Astrocyte (in vitro differentiated cells and primary cell): Measurements from ENCODE around the gene AKR1C4. TPM values are rescaled to one million over a fixed set of nuclear protein-coding genes. Genes with fewer than 3 reads are reported as not detected.

Source experiments
- DNase-seq: peaks from one replicate; pipeline ENCODE4 v3.0.0-alpha.2; 2010; ENCODE audit warnings: low read depth
- FAIRE-seq: peaks from 2 replicates; lab custom pipeline; 2011; peaks lifted over from hg19 to GRCh38; lab: Jason Lieb, UNC
- H2AFZ ChIP-seq: 2 replicates; pipeline ENCODE4 v1.6.0; 2012; ENCODE audit warnings: low read depth, low read length, inconsistent platforms
- H3K27ac ChIP-seq: 2 replicates; pipeline ENCODE4 v1.5.1; 2011; ENCODE audit warnings: low read depth, low read length, inconsistent platforms
- H3K27me3 ChIP-seq: 2 replicates; pipeline ENCODE4 v1.6.0; 2011; ENCODE audit warnings: low read length, inconsistent platforms; ENCODE audit not compliant: insufficient read depth
- H3K36me3 ChIP-seq: 2 replicates; pipeline ENCODE4 v1.5.1; 2011; ENCODE audit warnings: low read length, inconsistent platforms; ENCODE audit not compliant: insufficient read depth
- H3K4me1 ChIP-seq: 2 replicates; pipeline ENCODE4 v1.5.1; 2011; ENCODE audit warnings: low read length, inconsistent platforms; ENCODE audit not compliant: insufficient read depth
- H3K4me2 ChIP-seq: 2 replicates; pipeline ENCODE4 v1.6.0; 2012; ENCODE audit warnings: low read length, inconsistent platforms
- H3K4me3 ChIP-seq: 2 replicates; pipeline ENCODE4 v1.5.1; 2011; ENCODE audit warnings: low read depth, mild to moderate bottlenecking, low read length, inconsistent platforms; ENCODE audit not compliant: insufficient read depth
- H3K79me2 ChIP-seq: 2 replicates; pipeline ENCODE4 v1.6.0; 2012; ENCODE audit warnings: mild to moderate bottlenecking, low read length, inconsistent platforms; ENCODE audit not compliant: insufficient read depth
- H3K9ac ChIP-seq: 2 replicates; pipeline ENCODE4 v1.6.0; 2012; ENCODE audit warnings: mild to moderate bottlenecking, low read length, inconsistent platforms
- H3K9me3 ChIP-seq: 2 replicates; pipeline ENCODE4 v1.5.1; 2012; ENCODE audit warnings: low read depth, mild to moderate bottlenecking, low read length, inconsistent platforms; ENCODE audit not compliant: insufficient read depth
- H4K20me1 ChIP-seq: 2 replicates; pipeline ENCODE4 v1.6.0; 2012; ENCODE audit warnings: low read length, inconsistent platforms; ENCODE audit not compliant: insufficient read depth
- H3K27ac Mint-ChIP-seq: one replicate; pipeline ENCODE4 v1.8.0; 2021; ENCODE audit warnings: mild to moderate bottlenecking, mixed read lengths; ENCODE audit not compliant: unreplicated experiment
- H3K27me3 Mint-ChIP-seq: one replicate; pipeline ENCODE4 v1.8.0; 2021; ENCODE audit warnings: low read depth, mixed read lengths; ENCODE audit not compliant: unreplicated experiment
- H3K36me3 Mint-ChIP-seq: one replicate; pipeline ENCODE4 v1.8.0; 2021; ENCODE audit warnings: low read depth, mixed read lengths; ENCODE audit not compliant: unreplicated experiment
- H3K4me1 Mint-ChIP-seq: one replicate; pipeline ENCODE4 v1.8.0; 2021; ENCODE audit warnings: low read depth, mixed read lengths; ENCODE audit not compliant: unreplicated experiment
- H3K4me3 Mint-ChIP-seq: one replicate; pipeline ENCODE4 v1.8.0; 2021; ENCODE audit warnings: mild to moderate bottlenecking, moderate library complexity, mixed read lengths; ENCODE audit not compliant: unreplicated experiment
- H3K9me3 Mint-ChIP-seq: one replicate; pipeline ENCODE4 v1.8.0; 2021; ENCODE audit warnings: mild to moderate bottlenecking, mixed read lengths; ENCODE audit not compliant: unreplicated experiment
- CTCF ChIP-seq: IDR thresholded peaks from 2 replicates; pipeline ENCODE4 v1.5.1; 2011; ENCODE audit warnings: low read depth, mild to moderate bottlenecking, inconsistent platforms, low read length, moderate library complexity; ENCODE audit not compliant: insufficient read depth
- EZH2 ChIP-seq: IDR thresholded peaks from 2 replicates; pipeline ENCODE4 v1.6.1; 2012; ENCODE audit warnings: mild to moderate bottlenecking, low read length, inconsistent platforms; ENCODE audit not compliant: insufficient read depth
- total RNA-seq: library from RNA; stranded (reverse); gene quantifications from 2 replicates; pipeline ENCODE4 v1.2.1, GENCODE V29; 2021

AKR1C4 gene
- total RNA-seq, 1 donor from 2014 or later: not detected

GRCh38 chr10:5259952-5260578, 63.4 kb downstream of the AKR1C4 start:
- no peak overlapping the region for H3K27ac ChIP-seq
- H3K9ac ChIP-seq: no peak overlapping the region
- no peak overlapping the region for H3K4me2 ChIP-seq
- no peaks in the 10 kb centered on the region for H3K36me3 Mint-ChIP-seq
- no peaks in the 10 kb centered on the region for H3K4me1 Mint-ChIP-seq
- H3K9me3 ChIP-seq: no peaks in the 10 kb centered on the region
- H3K27me3 Mint-ChIP-seq: peaks cover 5% of the 10 kb centered on the region
- no peaks in the 10 kb centered on the region for H3K36me3 ChIP-seq
- no peak overlapping the region for H2AFZ ChIP-seq
- H3K79me2 ChIP-seq: no peaks in the 10 kb centered on the region
- H3K4me3 ChIP-seq: no peak overlapping the region
- DNase-seq: no peak
- H3K4me1 ChIP-seq: no peaks in the 10 kb centered on the region
- H4K20me1 ChIP-seq: no peaks in the 10 kb centered on the region
- no peak overlapping the region for H3K27ac Mint-ChIP-seq
- no peak overlapping the region for H3K4me3 Mint-ChIP-seq
- H3K27me3 ChIP-seq: no peaks in the 10 kb centered on the region
- no peak for FAIRE-seq
- TF ChIP-seq EZH2 (no peak), CTCF (no peak)
- H3K9me3 Mint-ChIP-seq: peaks cover 12% of the 10 kb centered on the region

- Histone ChIP-seq H3K4me3 (no peak overlapping the region), H3K9me3 (no peaks in the 10 kb centered on the region), H3K4me1 (no peaks in the 10 kb centered on the region), H3K36me3 (no peaks in the 10 kb centered on the region), H3K9ac (no peak overlapping the region), H3K4me2 (no peak overlapping the region), H3K79me2 (no peaks in the 10 kb centered on the region), H4K20me1 (no peaks in the 10 kb centered on the region), H2AFZ (no peak overlapping the region), H3K27ac (no peak overlapping the region), H3K27me3 (no peaks in the 10 kb centered on the region)
- Mint-ChIP-seq H3K27ac (no peak overlapping the region), H3K4me3 (no peak overlapping the region), H3K4me1 (no peaks in the 10 kb centered on the region), H3K27me3 (peaks cover 3% of the 10 kb centered on the region), H3K9me3 (peaks cover 12% of the 10 kb centered on the region), H3K36me3 (no peaks in the 10 kb centered on the region)
- TF ChIP-seq EZH2 (no peak), CTCF (no peak)
- no peak for DNase-seq
- no peak for FAIRE-seq
Observed at GRCh38 chr10:5260828-5261227, 64.2 kb downstream of the AKR1C4 start.

GRCh38 chr10:5265139-5265538, 68.5 kb downstream of the AKR1C4 start:
- Mint-ChIP-seq H3K27me3 (no peaks in the 10 kb centered on the region), H3K9me3 (peaks cover 10% of the 10 kb centered on the region), H3K27ac (no peak overlapping the region), H3K36me3 (no peaks in the 10 kb centered on the region), H3K4me3 (no peak overlapping the region), H3K4me1 (no peaks in the 10 kb centered on the region)
- no peak overlapping the region for H3K9ac ChIP-seq
- H3K4me1 ChIP-seq: no peaks in the 10 kb centered on the region
- FAIRE-seq: no peak
- H3K9me3 ChIP-seq: no peaks in the 10 kb centered on the region
- no peak overlapping the region for H3K4me3 ChIP-seq
- no peak overlapping the region for H2AFZ ChIP-seq
- TF ChIP-seq EZH2 (no peak), CTCF (no peak)
- H3K79me2 ChIP-seq: no peaks in the 10 kb centered on the region
- no peak overlapping the region for H3K27ac ChIP-seq
- H3K4me2 ChIP-seq: no peak overlapping the region
- no peaks in the 10 kb centered on the region for H4K20me1 ChIP-seq
- H3K27me3 ChIP-seq: no peaks in the 10 kb centered on the region
- DNase-seq: no peak
- no peaks in the 10 kb centered on the region for H3K36me3 ChIP-seq
